ENCODE data around the gene POM121L12.

Gene POM121L12

DNA sequence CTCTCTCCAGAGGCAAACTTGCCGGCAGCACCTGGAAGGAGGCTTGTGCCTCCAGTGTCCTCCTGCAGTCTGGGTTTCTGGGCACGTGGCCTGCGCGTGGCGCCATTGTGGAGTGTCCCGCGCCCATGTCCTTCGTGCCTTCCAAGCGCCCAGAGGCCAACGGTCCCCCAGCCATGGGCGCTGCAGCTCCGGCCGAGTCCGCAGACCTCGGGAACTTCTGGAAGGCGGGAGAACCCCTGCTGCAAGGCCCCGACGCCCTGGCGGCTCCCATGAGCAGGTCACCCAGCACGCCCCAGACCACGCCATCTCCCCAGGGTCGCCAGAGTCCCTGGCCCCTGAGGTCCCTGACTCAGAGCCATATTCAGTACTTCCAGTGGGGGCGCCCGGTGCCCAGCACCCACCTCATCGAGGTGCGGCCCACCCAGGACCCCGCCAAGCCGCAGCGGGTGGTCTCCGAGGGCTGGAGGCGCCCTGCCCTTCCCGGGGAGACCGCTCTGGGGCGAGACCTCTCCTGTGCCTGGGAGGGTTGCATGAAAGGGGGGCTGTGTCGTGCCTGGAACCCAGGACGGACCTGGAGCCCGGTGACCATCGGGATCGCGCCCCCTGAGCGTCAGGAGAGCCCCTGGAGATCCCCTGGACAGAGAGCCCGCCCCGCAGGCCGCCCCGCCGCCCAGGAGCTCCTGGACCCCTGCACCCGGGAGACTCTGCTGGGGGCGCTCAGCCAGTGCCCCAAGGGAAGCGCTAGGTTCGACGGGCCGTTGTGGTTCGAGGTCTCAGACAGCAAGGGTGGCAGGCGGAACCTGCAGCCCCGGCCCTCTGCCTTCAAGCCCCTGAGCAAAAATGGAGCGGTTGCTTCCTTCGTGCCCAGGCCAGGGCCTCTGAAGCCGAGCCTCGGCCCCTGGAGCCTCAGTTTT is at the start of gene POM121L12:
Gene POM121L12, plus strand, starts transcription at position 135 of the 914 bp plus-strand sequence. Its CDS starts 39 bp downstream, at position 174.
- no peak for DNase-seq

DNA sequence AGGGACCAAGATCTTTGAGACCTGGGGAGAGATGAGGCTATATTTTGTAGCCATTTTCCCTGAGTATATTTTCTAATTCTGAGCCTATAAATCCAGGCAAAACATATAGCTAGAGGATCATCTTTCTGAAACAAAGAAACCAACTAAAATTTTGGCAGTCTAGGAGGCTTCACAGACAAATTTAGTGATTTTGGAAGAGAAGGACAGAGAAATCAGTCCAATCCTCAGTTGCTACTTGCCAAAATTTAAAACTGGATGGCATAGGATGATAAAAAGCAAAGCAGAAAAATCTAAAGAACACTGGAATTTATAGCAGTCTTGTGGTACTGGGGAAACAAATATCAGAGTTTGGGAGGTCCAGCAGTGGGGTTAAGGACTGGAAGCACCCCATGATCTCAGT is 43.4 kb upstream of the POM121L12 start:
- DNase-seq = no peak

DNA sequence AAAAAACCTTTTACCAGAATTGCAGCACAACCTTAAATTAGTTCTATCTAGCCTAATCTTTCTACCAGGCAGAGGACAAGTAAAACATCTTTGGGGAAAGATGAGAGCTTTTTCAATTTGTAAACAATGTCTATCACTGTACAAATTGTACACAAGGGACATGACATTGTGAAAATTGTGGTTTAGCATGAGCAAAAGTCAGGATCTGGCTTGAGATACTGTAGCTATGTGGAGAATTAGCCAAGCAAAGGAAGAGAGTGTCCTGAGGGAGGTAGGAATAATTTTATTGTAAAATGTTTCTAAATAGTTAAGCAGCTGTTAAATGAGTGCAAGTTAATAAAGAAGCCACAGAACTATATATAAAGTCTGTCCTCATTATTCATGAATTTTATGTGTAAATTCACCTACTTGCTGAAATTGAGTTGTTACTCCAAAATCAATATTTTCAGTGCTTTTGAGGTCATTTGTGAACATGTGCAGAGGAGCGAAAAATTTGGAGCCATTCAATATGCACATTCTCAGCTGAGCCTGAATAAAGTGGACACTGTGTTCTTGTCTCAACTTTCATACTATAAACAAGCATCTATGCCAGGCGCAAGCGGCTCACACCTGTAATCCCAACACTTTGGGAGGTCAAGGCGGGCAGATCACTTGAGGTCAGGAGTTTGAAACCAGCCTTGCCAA is 42.8 kb upstream of the POM121L12 start:
- no peak for DNase-seq

DNA sequence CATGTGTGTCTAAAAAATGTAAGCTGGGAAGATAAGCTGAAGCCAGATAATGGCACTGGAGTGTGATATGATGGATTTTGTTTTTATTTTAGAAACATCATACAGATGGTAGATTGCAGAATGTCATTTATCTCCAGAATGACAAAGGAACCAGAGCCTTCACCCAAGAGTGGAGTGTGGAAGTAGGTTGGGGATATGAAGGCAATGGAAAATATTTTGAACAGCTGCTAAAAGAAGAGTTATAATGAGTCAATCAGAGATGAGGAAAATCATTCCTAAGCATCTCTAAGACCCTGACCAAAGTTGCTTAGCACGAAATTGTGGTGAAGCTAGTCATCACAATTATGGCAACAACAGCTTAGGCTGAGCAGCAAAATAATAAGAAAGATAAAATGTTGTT is 39.8 kb upstream of the POM121L12 start:
- no peak for DNase-seq

DNA sequence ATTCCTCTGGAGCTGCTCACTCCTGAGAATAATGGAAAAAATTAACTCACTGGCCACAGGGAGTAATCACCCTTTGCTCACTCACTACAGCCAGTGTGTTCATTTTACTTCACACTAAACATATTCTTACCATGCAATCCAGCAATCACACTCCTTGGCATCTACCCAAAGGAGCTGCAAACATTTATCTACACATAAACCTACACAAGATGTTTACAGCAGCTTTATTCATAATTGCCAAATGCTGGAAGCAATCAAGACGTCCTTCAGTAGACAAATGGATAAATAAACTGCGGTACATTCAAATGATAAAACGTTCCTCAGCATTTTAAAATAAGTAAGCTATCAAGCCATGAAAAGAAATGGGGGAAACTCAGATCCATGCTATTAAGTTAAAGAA is 34.2 kb upstream of the POM121L12 start:
- DNase-seq = no peak

DNA sequence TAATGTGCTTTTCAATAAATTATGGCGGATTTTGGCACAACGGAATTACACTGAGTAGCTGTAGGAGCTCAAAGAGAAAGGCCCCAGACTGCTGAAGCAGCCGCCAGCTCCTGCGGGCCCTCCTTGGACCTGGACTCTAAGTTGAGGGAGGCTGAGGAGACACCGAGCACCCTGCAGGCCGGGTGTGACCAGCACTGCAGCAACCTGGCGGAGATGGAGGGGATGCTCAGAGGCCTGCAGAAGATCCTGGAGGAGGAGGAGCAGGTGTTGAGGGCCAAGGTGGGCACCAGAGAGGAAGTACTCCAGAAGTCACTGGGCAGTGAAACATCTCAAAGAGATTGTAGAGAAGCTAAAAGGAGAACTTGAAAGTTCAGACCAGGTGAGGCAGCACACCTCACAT is 33.0 kb upstream of the POM121L12 start:
- no peak for DNase-seq

DNA sequence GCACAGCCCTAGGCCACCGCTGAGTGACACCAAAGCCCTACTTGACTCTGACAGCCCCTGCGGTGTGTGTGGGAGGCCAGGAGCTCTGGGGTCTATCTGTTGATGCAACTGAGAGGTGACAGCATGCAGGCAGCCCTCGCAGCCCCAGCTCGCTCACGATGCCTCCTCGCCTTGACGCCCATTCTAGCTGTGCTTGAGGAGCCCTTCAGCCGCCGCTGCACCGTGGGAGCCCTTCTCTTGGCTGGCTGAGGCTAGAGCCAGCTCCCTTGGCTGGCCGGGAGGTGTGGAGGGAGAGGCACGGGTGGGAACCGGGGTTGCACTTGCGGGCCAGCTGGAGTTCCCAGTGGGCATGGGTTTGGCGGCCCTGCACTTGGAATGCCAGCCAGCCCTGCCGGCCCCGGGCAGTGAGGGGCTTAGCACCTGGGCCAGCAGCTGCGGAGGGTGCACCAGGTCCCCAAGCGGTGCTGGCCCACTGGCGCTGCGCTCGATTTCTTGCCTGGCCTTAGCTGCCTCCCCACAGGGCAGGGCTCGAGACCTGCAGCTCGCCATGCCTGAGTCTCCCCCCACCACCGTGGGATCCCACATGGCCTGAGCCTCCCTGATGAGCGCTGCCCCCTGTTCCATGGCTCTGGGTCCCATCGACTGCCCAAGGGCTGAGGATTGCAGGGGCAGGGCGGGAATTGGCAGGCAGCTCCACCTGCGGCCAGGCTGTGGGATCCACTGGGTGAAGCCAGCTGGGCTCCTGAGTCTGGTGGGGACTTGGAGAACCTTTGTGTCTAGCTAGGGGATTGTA is 31.6 kb upstream of the POM121L12 start:
- no peak for DNase-seq

DNA sequence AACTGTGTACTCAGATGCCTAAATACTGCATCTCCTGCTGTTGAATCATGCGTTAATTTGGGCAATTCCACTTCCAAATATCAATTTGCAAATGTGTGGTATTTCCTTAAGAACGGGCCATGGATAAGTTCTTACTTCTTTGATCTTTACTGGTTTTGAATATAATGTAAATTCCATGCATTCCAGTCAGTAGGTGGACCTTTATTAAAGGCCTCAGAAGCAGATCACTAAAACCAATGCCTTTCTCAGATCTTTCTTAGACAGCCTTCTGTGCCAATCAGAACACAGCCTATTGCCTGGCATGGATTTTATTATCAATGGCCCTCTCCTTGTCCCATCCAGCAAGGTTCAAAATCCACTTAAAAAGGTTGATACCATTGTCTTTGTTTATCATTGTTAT is 21.5 kb upstream of the POM121L12 start:
- DNase-seq = no peak

DNA sequence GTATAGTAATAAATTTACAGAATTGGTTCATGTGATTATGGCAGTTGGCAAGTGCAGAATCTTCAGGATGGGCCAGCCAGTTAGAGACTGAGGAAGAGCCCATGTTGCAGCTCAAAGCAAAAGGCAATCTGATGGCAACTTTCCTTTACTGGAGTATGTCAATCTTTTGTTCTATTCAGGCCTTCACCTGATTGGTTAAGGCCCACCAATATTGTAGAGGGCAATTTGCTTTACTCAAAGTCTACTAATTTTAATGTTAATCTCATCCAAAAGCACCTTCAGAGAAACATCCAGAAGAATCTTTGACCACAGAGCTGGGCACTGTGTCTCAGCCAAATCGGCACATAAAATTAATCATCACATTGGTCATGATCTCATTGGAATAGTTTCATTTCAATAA is 20.0 kb upstream of the POM121L12 start:
- no peak for DNase-seq

DNA sequence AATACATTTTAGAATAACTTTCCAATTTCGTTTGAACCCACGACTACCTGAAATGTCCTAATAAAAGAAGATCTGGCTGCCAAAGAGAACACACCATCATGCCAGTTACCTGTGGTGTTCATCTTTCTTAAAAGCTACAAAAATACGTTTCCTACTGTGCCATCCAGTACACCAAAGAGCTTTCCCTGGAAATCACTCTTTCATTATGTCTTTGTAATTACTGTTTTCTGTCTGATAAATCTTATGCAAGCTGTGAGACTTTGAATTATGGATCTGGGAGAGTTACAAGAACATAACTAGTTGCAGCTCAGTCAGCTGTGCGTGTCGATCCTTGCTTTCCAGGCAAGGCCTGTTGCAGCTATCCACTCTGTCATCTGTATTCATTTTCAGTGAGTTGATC is 12.5 kb upstream of the POM121L12 start:
- DNase-seq = no peak

DNA sequence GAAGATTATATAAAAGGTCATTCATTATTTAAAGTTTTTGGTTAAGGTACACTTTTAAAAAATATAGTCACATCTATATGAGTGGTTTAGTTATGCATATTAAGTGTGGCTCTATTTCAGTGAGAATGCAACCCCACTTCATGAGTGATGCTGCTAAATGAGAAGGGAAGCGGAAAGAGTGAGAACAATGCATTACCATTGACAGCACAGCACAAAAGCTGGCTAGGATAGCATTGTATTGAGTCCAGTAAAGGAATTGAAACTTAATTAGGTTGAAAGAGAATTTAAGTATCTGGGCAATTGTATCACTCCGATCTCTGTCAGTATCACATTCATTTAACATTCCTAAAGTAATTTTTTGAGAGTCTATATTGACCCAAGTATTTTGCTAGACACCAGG is 13.2 kb downstream of the POM121L12 start:
- DNase-seq = no peak

DNA sequence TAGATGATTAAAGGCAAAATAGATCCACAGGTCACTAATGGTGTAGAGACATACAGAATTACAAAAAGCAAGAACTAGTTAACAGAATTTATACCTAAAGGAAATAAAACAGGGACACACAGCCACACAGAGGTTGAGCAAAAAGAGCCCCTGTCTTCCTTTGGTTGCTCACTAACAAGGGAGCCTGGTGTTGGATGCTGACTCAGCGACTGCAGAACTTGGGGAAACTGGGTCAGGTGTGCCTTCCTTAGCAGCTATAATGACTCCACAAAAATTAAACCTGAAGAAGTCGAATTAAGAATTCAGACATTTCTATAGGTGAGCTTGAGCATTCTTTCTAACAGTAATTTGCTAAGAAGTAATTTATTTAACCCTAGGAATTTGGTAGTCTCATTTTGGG is 15.0 kb downstream of the POM121L12 start:
- no peak for DNase-seq

DNA sequence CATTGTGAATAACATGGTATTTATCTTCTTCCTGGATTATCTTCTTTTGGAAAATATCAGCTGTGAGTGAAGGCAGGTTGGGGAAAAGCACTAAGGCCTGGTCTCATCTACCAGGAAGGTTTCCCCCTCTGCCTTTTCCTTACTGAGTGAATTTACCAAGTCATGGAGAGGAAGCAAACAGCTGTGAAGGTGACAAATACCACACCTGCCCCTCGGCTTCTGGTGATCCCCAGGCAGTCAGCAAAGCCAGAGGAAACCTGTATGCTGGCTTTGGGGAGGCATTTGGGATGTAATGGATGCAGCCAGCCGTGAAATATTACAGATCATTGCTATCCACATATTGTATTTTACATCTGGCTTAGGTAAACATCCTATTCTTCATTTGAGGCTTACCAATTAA is 24.2 kb downstream of the POM121L12 start:
- no peak for DNase-seq

DNA sequence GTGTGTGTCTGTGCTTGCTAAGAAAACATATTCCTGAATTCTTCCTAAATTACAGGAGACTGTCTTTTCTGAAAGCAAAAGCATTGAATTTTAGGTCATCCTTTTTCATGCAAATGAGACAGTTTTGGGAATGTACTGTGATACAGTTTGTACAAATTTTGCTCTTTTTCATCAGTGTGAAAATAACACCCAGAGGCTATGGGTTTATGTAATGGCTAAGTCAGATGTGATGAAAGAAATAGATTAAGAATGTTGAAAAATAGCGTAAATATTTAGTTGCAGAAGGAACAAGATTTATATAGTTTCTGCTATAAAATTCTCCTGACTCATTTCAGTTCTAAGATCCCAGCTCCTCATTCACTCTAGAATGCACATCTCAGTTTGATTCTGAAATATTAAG is 24.6 kb downstream of the POM121L12 start:
- no peak for DNase-seq

DNA sequence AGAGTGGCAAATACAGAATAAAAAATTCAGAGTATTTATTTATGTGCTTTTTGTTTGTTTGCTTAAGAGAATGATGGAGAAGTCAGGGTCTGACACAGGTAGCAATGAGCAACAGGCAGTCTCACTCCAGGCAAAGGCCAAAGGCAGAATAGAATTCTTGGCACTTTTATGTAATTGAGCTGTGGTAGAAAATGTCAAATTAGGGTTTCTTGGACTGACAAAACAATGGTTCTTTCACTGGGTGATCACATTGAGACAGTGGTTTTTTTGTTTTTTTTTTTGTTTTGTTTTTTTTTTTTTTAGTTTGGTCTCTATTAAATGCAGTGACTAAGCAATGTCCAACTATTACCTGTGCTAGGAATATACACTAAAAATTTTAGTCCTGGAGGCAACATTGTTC is 27.4 kb downstream of the POM121L12 start:
- DNase-seq = no peak

DNA sequence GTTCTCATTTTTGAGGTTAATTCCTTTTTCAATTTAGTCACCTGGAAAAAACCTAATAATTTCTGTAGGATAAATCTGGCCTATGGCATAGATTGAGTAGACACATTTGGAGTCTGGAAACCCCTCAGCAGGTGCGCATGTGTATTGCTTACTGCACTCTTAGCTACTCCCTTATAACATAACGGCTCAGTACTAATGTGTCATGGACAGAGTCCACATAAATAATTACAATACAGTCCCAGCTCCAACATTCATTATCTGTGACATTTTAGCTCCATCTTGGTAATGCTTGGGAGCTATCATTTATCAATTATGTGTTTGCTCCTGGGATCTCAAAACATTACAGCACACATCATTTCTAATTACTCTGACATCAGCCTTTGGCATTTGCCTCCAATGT is 33.2 kb downstream of the POM121L12 start:
- DNase-seq = no peak

DNA sequence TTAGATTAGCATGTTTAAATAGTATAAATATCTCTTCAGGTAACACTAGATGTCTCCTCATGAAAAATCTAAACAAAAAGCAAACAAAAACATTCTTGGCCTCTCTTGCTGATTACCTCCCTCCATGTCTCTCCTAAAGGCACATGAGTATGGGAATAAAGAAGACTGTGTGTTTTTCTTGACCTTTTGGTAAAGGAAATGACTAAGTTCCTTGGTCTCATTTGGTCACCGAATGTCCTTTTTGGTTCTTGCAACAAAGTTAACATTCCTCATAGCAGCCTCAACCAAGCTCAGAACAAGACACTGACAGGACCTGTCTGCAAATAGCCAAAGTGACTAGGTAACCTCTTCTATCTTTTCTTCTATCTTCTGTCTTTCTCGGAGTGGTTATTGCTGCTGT is 35.5 kb downstream of the POM121L12 start:
- no peak for DNase-seq

Measured in GF-D8 (cell line).